H1 (cell line): ENCODE measurements around the gene BTBD9. TPM values are rescaled to one million over a fixed set of nuclear protein-coding genes. Genes with fewer than 3 reads are reported as not detected.

Source experiments
- CTCF ChIA-PET: fragments of 300-600 bp; sonication (Branson Sonifier 250); formaldehyde crosslinking; loops from one replicate; lab custom pipeline; 2021; ENCODE audit not compliant: partially characterized antibody; lab: Charles Lee
- POLR2A ChIA-PET: fragments of 300-600 bp; sonication (Branson Sonifier 250); formaldehyde crosslinking; loops from one replicate; lab custom pipeline; 2021; ENCODE audit warnings: inconsistent platforms; ENCODE audit not compliant: partially characterized antibody; lab: Charles Lee
- DNase-seq, 2 experiments: peaks; one replicate each; pipeline versions ENCODE4 v3.0.0 to v3.0.0-alpha.2; 2010 to 2022; ENCODE audit warnings: low spot score in 2 of 2, low read depth in 1 of 2, mixed read lengths in 1 of 2
- FAIRE-seq: peaks from 2 replicates; lab custom pipeline; 2011; peaks lifted over from hg19 to GRCh38; lab: Jason Lieb, UNC
- H2AFZ ChIP-seq: 2 replicates; pipeline ENCODE4 v1.8.1; 2012; ENCODE audit warnings: low read length, inconsistent platforms
- H2AK5ac ChIP-seq: 2 replicates; pipeline ENCODE4 v1.6.1; 2013; ENCODE audit warnings: low read depth, low read length
- H2BK120ac ChIP-seq: replicated peaks from 2 replicates; pipeline ENCODE3; 2013; ENCODE audit warnings: low read depth, low read length, inconsistent platforms
- H2BK12ac ChIP-seq: 2 replicates; pipeline ENCODE4 v1.6.1; 2013; ENCODE audit warnings: low read depth, low read length
- H2BK15ac ChIP-seq: 2 replicates; pipeline ENCODE4 v1.6.1; 2013; ENCODE audit warnings: low read length
- H2BK20ac ChIP-seq: 2 replicates; pipeline ENCODE4 v1.6.1; 2013; ENCODE audit warnings: low read length
- H2BK5ac ChIP-seq: 2 replicates; pipeline ENCODE4 v1.6.1; 2013; ENCODE audit warnings: low read depth, low read length
- H3K14ac ChIP-seq: 2 replicates; pipeline ENCODE4 v1.6.1; 2013; ENCODE audit warnings: inconsistent platforms; ENCODE audit not compliant: insufficient read length
- H3K18ac ChIP-seq: 2 replicates; pipeline ENCODE4 v1.6.1; 2013; ENCODE audit warnings: low read length; ENCODE audit errors: extremely low read depth
- H3K23ac ChIP-seq: 2 replicates; pipeline ENCODE4 v1.6.1; 2013; ENCODE audit warnings: inconsistent platforms; ENCODE audit not compliant: insufficient read length
- H3K23me2 ChIP-seq: 2 replicates; pipeline ENCODE4 v1.6.1; 2013; ENCODE audit warnings: low read depth, low read length
- H3K27ac ChIP-seq: 2 replicates; pipeline ENCODE4 v1.6.1; 2011; ENCODE audit warnings: low read depth, low read length, inconsistent platforms
- H3K27me3 ChIP-seq, 4 experiments: replicated peaks in 1 of 4; 1 replicate in 1 of 4; 2 replicates in 3 of 4; pipeline versions ENCODE4 v1.6.1 to v1.8.1; 2011 to 2013; ENCODE audit warnings: low read length in 3 of 4, mild to moderate bottlenecking in 3 of 4, inconsistent platforms in 2 of 4, mixed read lengths in 2 of 4, moderate library complexity in 1 of 4; ENCODE audit not compliant: control insufficient read depth in 3 of 4, insufficient read depth in 3 of 4; ENCODE audit errors: extremely low read depth in 1 of 4
- H3K36me3 ChIP-seq, 4 experiments: 2 replicates each; pipeline versions ENCODE4 v1.6.1 to v1.8.1; 2011 to 2013; ENCODE audit warnings: mild to moderate bottlenecking in 4 of 4, low read length in 3 of 4, moderate library complexity in 2 of 4, control low read depth in 1 of 4, inconsistent platforms in 1 of 4; ENCODE audit not compliant: insufficient read depth in 4 of 4, control insufficient read depth in 2 of 4
- H3K4ac ChIP-seq: replicated peaks from 2 replicates; pipeline ENCODE3; 2013; ENCODE audit warnings: low read length, low read depth, mixed read lengths, inconsistent platforms; ENCODE audit not compliant: insufficient read length
- H3K4me1 ChIP-seq, 4 experiments: replicated peaks in 1 of 4; 1 replicate in 1 of 4; 2 replicates in 3 of 4; pipeline versions ENCODE4 v1.6.1 to v1.8.1; 2011 to 2013; ENCODE audit warnings: low read length in 3 of 4, inconsistent platforms in 2 of 4, mixed read lengths in 1 of 4; ENCODE audit not compliant: insufficient read depth in 4 of 4, control insufficient read depth in 3 of 4
- H3K4me2 ChIP-seq, 2 experiments: 2 replicates each; pipeline versions ENCODE4 v1.6.1 to v1.8.1; 2011 to 2013; ENCODE audit warnings: low read depth in 2 of 2, low read length in 2 of 2, control low read depth in 1 of 2, inconsistent platforms in 1 of 2, mild to moderate bottlenecking in 1 of 2; ENCODE audit not compliant: insufficient read depth in 1 of 2
- H3K4me3 ChIP-seq, 4 experiments: fragments of 200-600, 300-600 bp in 1 of 4; sonication (generic), shearing (Covaris generic), sonication (Bioruptor Twin) in 1 of 4; 2 replicates each; pipeline versions ENCODE4 v1.5.1 to v1.8.1; 2011 to 2016; ENCODE audit warnings: low read length in 4 of 4, low read depth in 3 of 4, control low read depth in 2 of 4, inconsistent platforms in 2 of 4, mild to moderate bottlenecking in 2 of 4, mixed read lengths in 1 of 4, moderate library complexity in 1 of 4; ENCODE audit not compliant: insufficient read depth in 2 of 4; ENCODE audit errors: extremely low read depth in 1 of 4
- H3K56ac ChIP-seq: replicated peaks from 2 replicates; pipeline ENCODE3; 2013; ENCODE audit warnings: low read depth, mild to moderate bottlenecking, mixed read lengths, low read length, inconsistent platforms; ENCODE audit not compliant: insufficient read length
- H3K79me1 ChIP-seq: 2 replicates; pipeline ENCODE4 v1.6.1; 2013; ENCODE audit warnings: low read depth, low read length, control low read depth
- H3K79me2 ChIP-seq, 2 experiments: 2 replicates each; pipeline versions ENCODE4 v1.6.1 to v1.8.1; 2012 to 2013; ENCODE audit warnings: low read length in 2 of 2, mild to moderate bottlenecking in 2 of 2, inconsistent platforms in 1 of 2; ENCODE audit not compliant: insufficient read depth in 2 of 2, control insufficient read depth in 1 of 2
- H3K9ac ChIP-seq, 4 experiments: replicated peaks in 1 of 4; 1 replicate in 1 of 4; 2 replicates in 3 of 4; pipeline versions ENCODE4 v1.6.1 to v1.8.1; 2011 to 2013; ENCODE audit warnings: low read depth in 3 of 4, low read length in 3 of 4, control low read depth in 2 of 4, mild to moderate bottlenecking in 2 of 4, moderate library complexity in 2 of 4, inconsistent platforms in 1 of 4; ENCODE audit errors: extremely low read depth in 1 of 4
- H3K9me3 ChIP-seq, 2 experiments: 2 replicates each; pipeline versions ENCODE4 v1.6.1 to v1.8.1; 2012 to 2013; ENCODE audit warnings: mild to moderate bottlenecking in 2 of 2, moderate library complexity in 2 of 2, control low read depth in 1 of 2, inconsistent platforms in 1 of 2, low read depth in 1 of 2, low read length in 1 of 2, mixed read lengths in 1 of 2; ENCODE audit not compliant: insufficient read depth in 2 of 2
- H4K20me1 ChIP-seq, 2 experiments: replicated peaks in 1 of 2; 2 replicates each; pipeline versions ENCODE3 to v1.8.1; 2011 to 2013; ENCODE audit warnings: inconsistent platforms in 2 of 2, low read length in 2 of 2, mild to moderate bottlenecking in 1 of 2; ENCODE audit not compliant: insufficient read depth in 2 of 2, control insufficient read depth in 1 of 2
- H4K5ac ChIP-seq: 2 replicates; pipeline ENCODE4 v1.6.1; 2013; ENCODE audit warnings: low read length, low read depth, mixed read lengths, inconsistent platforms; ENCODE audit not compliant: insufficient read length
- H4K8ac ChIP-seq: 2 replicates; pipeline ENCODE4 v1.8.0; 2013; ENCODE audit warnings: mild to moderate bottlenecking, moderate library complexity, low read length, inconsistent platforms; ENCODE audit not compliant: insufficient read depth; ENCODE audit errors: extremely low read depth
- H4K91ac ChIP-seq: replicated peaks from 2 replicates; pipeline ENCODE3; 2013; ENCODE audit warnings: low read length, mixed read lengths, inconsistent platforms; ENCODE audit not compliant: insufficient read length
- RBBP5 ChIP-seq: IDR thresholded peaks from 2 replicates; pipeline ENCODE4 v1.7.1; 2012; ENCODE audit warnings: low read depth, mild to moderate bottlenecking, inconsistent platforms, low read length, moderate library complexity, borderline replicate concordance
- WGBS, 2 experiments: shearing (Covaris generic) in 1 of 2; methylation state at CpG; one replicate each; pipeline versions ENCODE4 v1.1.6 to v1.1.7; 2013 to 2015; ENCODE audit warnings: low lambda C conversion rate in 2 of 2, mixed read lengths in 2 of 2, inconsistent platforms in 1 of 2, low coverage in 1 of 2, missing lambda C conversion rate in 1 of 2; ENCODE audit not compliant: insufficient replicate concordance in 2 of 2, insufficient coverage in 1 of 2, insufficient read length in 1 of 2; ENCODE audit errors: extremely low coverage in 1 of 2, missing lambda C conversion rate in 1 of 2; 5-methylcytosine and 5-hydroxymethylcytosine counted together
- polyA plus RNA-seq, 7 experiments: library from polyadenylated mRNA; depleted of rRNA in 3 of 7; stranded (reverse) in 5 of 7; unstranded in 2 of 7; fragments of >200 nt in 5 of 7; fragments of 200-250 nt in 2 of 7; gene quantifications; 1 replicate in 5 of 7; 2 replicates in 1 of 7; 4 replicates in 1 of 7; pipeline versions ENCODE4 v1.2.1 to v1.2.3, GENCODE V29; 2011 to 2013; ENCODE audit warnings: missing spikeins in 2 of 7, mixed read lengths in 2 of 7
- total RNA-seq: library from RNA; stranded (reverse); fragmentation: NEBNext Ultra II Directional; extraction: Animal tissue kit (Norgen Biotek cat#: 25700); gene quantifications from 2 replicates; pipeline ENCODE4 v1.2.1, GENCODE V29; 2021

BTBD9 gene
- total and polyA plus RNA-seq, 2 of the 8 experiments (the other 6 are each of a cell fraction or from before 2014, with no cell fraction given): 0.92 to 4.1 TPM

DNA sequence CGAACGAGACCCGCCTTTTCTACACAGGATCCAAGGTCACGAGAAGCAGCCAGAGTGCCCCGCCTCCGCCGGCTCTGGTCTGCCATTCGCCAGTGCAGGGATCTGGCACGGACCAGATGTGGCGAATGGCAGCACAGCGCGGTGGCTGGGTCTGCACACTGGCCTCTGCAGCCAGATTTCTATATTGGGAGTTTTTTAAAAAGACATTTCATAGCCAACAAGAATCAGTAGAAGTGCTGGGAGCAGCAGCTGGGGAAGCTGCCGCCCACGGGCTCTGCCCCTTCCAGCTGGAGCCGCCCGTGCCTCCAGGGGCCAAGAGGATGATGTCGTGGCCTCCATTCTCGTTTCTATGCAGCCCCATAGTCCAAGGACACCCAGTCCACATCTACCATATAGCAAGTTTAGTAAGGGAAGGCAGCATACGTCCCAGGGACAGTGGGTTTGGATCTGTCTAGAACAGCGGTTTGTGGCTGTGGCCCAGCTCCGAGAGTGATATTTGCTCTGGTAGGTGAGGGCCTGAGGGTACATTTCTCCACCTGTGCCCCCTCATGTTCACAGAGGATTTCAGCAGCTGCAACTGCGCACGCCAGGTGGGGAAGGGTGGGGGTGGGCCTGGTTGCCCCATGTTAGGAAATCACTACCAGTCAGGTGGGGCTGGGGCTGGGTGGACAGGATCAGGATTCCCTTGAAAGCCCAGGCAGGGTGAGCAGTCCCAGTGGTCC is 486.5 kb downstream of the BTBD9 start:
- Histone ChIP-seq H3K4me2 (no peak overlapping the region), H2AFZ (no peak overlapping the region), H3K79me2 (no peaks in the 10 kb centered on the region), H3K56ac (no peak overlapping the region), H2BK20ac (no peak overlapping the region), H4K8ac (no peak overlapping the region), H3K9me3 (no peaks in the 10 kb centered on the region), H3K79me1 (no peaks in the 10 kb centered on the region), H4K91ac (no peak overlapping the region), H3K27me3 (no peaks in the 10 kb centered on the region), H3K23ac (no peak overlapping the region), H3K4me3 (no peak overlapping the region), H2BK15ac (no peak overlapping the region), H4K20me1 (no peaks in the 10 kb centered on the region), H3K14ac (no peak overlapping the region), H4K5ac (no peak overlapping the region), H3K9ac (no peak overlapping the region), H3K18ac (no peak overlapping the region), H2BK5ac (0 out of 2 replicates have a peak overlapping the region, but pooled peaks have one; percentile 30), H3K27ac (no peak overlapping the region), H3K36me3 (no peaks in the 10 kb centered on the region), H3K4ac (no peak overlapping the region), H2BK120ac (no peak overlapping the region), H3K4me1 (peaks cover 0 to 8% (median 0%) of the 10 kb centered on the region in 4 experiments; a peak in 3 of 7 replicates), H2AK5ac (no peak overlapping the region), H2BK12ac (no peak overlapping the region), H3K23me2 (no peaks in the 10 kb centered on the region)
- DNase-seq (no peak), FAIRE-seq (no peak)
- ChIA-PET CTCF (interaction anchor here (1.5 kb wide), 1 partner anchor 9 kb away, joined by 5 read pairs; no protein-coding TSS in a partner anchor), POLR2A (interaction anchor here (1.0 kb wide), 1 partner anchor 9 kb away, joined by 3 read pairs; no protein-coding TSS in a partner anchor)
- WGBS, 2 experiments: 94% methylated on average over 19 of the region's 23 CpGs; no CpG with 5 or more reads in 1 of the 2 experiments
- no peak for TF ChIP-seq RBBP5
